Endometrium (tissue), 2 donors: Measurements from ENCODE around the gene FER1L5.
"Not testable (repeated sequence)": the region's sequence is repeated elsewhere in the genome, so short reads cannot be mapped to it uniquely, and the experiment has no call there.

Source experiments
- FAIRE-seq: peaks from 2 replicates; lab custom pipeline; 2012; peaks lifted over from hg19 to GRCh38; lab: Jason Lieb, UNC
- donor health status: control.
- donor health status: control.

Gene FER1L5

DNA sequence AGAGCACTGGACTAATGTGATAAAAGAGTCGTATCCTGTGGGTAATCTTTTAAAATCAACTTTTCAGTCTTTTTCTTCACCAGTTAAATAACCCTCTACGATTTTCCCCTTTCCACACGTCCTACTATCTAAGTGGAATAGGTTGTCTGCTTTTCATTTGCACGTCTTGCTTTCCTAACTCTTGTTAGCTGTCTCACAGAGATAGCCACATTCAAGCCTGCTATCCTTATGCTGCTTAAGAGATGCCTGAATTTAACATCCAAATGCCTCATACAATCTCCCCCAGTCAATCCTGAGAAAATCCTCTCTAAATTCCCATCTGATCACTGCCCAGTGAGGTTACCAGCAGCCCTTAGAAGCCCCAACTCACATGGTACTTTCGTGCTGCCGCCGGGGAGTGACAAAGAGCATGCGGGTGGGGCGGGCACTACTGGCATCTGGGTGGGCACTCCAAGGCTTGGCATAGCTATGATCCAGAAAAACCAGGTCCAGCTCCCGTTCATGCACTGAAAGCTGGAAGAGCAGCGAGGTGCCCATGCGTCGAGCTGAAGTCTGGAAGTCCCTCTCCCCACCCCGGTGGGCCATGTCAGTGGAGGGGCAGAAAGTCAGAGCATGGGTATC, 5.9 kb upstream of the FER1L5 start:
- FAIRE-seq: no peak

DNA sequence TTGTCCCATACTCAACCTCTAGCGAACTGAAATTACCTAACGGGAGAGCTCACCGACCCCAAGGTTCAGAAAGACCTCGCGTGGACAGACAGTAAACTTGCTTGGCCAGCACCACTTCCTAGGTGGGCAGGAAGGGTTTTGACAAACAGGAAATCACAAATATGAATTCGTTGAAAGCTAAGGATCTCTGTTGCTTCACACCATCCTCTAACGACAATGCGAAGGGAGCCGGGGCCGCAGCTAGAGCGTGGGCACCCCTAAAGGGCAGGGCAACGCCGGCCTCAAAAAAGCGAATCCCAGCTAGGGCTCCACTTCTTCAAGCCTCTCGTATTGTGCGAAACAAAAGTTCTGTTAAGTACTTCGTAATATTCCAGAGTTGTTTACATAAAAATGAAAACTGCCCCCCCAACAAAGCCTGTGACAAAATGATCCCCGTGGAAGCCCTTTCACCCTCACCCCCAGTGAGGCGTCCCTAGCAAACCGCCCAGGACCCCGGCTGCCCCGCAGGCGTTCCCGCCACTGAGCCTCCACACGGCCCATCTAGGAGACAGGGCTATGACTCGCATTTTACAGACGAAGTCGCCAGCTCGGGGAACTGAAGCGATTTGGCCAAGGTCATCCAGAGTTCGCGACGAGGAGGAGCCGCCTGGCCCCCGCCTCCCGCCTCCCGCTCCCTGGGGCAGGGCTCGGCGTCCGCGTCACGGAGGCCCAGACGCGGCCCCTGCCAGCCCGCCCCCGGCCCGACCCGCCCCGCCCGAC, 5.0 kb upstream of the FER1L5 start:
- no peak for FAIRE-seq

DNA sequence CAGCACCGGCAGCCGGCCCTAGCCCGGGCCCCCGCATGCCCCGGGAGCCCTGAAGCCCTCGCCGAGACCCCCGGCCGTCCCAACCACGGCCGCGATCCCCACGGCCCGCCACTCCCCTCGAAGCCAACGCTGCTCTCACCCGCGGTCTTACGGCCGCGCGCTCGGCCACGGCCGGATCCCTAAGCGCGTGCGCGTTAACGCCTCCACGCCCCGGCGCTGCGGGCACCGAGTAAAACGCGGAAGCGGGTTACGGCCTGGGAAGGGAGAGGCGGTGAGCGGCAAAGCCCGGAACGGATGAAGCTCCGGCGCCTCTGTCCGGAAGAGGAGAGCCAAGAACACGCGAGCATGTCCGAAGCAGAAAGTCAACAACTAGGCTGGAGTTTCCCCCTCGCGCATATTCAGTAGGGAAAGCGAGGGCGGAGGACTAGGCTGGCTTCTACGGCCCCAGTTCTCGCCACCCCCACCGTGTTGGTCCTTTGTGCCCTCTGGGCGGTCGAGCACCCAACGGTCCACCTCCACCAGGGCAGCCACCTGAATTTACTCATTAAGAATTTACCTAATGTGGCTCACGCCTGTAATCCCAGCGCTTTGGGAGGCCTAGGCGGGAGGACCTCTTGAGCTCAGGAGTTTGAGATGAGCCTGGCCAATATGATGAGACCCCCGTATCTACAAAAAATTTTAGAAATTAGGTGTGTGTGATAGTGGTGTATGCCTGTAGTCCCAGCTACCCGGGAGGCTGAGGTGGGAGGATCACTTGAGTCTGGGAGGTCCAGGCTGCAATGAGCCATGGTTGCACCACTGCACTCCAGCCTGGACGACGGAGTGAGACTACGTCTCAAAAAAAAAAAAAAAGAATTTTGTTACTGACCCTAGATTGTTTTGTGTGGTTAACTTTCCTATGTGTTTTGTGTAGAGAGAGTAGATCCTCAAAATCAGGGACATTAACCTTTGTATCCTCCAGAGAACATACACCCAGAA, 4.1 kb upstream of the FER1L5 start, which contains the start of gene KANSL3:
KANSL3 (minus strand) TSS at position 169 of the 978 bp plus-strand sequence. CDS start 1,177 bp downstream, outside the sequence.
- FAIRE-seq: peak; percentile 82

GRCh38 chr2:96647681-96648080, 5.1 kb downstream of the FER1L5 start:
- FAIRE-seq: no peak

DNA sequence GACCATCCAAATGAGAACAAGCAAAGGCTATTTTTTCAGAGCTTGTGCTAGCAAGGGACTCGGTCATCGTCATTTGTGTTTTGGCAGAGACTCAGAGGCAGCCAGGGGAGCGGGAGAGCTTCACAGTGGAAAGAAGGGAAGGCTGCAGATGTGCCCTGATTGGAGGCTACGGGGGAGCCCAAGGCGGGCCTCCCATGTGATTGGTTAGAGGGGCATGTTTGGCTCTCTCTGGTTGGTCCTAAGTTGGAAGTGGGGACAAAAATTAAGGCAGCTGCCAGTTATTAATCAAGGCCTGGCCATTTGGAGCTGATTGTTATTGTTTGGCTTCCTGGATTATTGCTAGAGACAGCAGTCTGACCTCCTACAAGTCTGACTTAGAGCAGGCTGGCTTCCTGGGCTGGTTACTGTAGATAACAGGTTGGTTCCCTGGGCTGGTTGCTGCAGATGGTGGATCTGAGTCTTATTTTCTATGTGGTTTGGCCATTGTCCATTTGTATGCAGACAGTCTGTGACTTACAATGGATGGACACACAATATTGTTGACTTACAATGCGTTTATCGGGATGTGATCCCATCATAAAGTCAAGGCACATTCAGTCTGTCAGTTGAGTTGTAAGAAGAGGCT, 5.9 kb downstream of the FER1L5 start:
- FAIRE-seq: no peak

- FAIRE-seq: no peak
Observed at GRCh38 chr2:96649342-96649741, 6.8 kb downstream of the FER1L5 start.

DNA sequence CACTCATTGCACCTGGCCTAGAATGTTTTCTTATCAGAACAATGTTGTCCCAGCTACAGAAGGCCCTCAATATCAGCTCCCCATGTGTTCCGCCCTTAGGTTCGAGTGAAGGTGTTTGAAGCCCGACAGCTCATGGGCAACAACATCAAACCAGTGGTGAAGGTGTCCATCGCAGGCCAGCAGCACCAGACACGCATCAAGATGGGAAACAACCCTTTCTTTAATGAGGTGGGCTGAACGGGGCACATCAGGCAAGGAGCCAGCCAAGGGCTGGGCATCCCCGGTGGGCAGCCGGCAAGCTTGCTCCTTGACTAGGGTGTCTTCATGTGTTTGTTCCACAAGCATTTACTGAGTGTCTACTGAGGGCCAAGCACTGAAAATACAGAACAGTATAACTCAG, 9.2 kb downstream of the FER1L5 start:
- FAIRE-seq: no peak

- not testable (repeated sequence) for FAIRE-seq
Observed at GRCh38 chr2:96654791-96655190, 12.2 kb downstream of the FER1L5 start.

DNA sequence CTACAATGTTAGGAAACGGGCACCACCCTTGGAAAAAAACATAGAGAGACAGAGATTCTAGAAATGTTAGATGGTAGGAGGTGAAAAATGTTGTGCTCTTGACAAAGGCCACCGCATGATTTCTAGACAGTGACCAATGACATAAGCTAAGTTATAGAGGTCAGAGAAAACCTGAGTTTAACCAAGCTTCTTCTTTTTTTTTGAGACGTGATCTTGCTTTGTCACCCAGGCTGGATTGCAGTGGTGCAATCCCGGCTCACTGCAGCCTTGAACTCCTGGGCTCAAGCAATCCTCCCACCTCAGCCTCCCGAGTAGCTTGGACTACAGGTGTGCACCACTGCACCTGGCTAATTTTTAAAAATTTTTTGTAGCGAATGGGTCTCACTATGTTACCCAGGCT, 13.0 kb downstream of the FER1L5 start:
- FAIRE-seq: no peak

- FAIRE-seq: no peak
Observed at GRCh38 chr2:96656540-96656939, 14.0 kb downstream of the FER1L5 start.

DNA sequence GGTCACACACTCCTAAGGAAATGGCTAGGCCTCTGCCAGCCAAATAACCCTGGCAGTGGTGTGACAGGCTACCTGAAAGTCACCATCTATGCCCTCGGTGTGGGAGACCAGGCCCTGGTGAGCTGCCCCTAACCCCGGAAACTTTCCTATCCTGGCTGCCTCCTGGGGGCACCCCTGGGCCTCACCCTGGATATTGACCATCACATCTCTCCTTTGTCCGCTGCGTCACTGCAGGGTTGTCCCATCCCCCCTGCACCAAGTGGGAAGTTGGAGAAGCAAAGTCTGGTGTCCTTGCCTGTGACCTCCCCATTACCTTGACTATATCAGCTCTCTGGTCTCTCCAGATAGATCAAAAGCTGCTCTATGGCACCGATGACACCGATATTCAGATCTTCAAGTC, 18.8 kb downstream of the FER1L5 start:
- no peak for FAIRE-seq

DNA sequence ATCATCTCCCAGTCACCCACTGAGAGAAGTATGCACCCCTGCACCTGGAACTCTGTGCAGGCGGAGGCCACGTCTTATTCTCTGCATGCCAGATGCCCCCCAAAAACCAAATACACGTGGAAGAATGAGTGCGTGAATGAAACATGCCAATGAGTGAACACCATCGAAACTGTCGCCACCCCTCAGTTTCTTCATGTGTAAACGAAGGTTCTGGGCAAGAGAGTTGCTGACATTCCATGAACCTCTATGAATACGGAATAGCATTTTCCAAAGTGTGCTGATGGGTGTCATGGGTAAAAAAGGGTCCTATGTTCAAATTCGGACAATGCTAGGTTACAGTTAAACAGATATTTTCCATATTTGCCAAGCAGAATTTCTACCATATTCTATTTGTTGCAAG, 19.8 kb downstream of the FER1L5 start:
- no peak for FAIRE-seq

DNA sequence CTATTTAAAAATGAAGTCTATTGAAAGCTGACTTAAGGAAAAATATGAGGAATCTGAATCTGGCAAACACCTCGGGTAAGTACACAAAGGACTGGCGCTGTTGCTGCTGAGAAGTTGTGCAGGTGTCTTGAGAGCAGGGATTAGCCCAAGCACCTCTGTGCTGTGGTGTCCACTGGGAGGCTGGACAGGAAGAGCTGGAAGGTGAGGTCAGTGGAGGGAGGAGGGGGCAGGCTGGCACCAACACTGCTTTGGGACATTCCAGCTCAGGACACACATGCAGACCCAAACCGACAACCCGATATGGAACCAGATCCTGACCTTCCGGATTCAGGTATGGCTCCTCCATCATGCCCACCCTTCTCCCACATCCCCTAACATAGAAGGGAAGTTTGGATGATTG, 20.6 kb downstream of the FER1L5 start:
- FAIRE-seq: no peak

- FAIRE-seq: no peak
Observed at GRCh38 chr2:96663829-96664228, 21.3 kb downstream of the FER1L5 start.

DNA sequence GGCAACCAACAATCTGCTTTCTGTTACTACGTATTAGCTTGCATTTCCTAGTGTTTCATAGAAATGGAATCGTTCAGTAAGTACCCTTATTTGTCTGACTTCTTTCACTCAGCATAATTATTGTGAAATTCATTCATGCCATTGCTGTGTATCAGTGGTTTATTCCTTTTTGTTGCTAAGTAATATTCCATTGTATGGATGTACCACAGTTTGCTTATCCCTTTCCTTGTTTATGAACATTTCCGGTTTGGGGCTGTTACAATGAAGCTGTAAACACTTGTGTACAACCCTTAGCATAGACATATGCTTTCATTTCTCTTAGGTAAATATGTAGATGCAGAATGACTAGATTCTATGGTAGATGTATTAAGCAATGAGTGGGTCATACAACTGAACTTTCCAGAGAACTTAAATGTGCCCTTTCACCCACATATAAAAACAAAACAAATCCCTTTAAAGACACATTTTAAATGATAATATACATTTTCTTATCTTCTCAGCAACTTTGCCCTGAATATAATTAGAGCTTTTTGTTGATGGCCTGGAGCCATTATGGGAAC, 21.9 kb downstream of the FER1L5 start:
- FAIRE-seq: no peak

GRCh38 chr2:96665083-96665569, 22.6 kb downstream of the FER1L5 start:
- no peak for FAIRE-seq

GRCh38 chr2:96665717-96666116, 23.2 kb downstream of the FER1L5 start:
- FAIRE-seq: not testable (repeated sequence)

DNA sequence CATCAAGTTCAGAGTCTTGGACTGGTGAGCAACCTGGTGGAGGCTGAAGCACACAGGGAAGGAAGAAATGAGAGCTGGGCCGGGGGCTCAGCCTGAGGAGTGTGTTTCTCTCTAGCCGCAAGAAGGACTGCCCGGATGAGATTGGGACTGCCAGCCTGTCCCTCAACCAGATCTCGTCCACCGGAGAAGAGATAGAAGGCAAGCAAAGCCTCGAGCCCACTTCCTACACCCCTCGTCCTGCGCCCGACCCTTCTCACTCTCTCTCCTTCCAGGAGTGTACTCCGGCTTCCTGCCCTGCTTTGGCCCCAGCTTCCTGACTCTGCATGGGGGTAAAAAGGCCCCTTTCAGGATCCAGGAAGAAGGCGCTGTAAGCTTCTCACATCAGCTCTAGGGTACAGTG, 26.2 kb downstream of the FER1L5 start:
- no peak for FAIRE-seq

DNA sequence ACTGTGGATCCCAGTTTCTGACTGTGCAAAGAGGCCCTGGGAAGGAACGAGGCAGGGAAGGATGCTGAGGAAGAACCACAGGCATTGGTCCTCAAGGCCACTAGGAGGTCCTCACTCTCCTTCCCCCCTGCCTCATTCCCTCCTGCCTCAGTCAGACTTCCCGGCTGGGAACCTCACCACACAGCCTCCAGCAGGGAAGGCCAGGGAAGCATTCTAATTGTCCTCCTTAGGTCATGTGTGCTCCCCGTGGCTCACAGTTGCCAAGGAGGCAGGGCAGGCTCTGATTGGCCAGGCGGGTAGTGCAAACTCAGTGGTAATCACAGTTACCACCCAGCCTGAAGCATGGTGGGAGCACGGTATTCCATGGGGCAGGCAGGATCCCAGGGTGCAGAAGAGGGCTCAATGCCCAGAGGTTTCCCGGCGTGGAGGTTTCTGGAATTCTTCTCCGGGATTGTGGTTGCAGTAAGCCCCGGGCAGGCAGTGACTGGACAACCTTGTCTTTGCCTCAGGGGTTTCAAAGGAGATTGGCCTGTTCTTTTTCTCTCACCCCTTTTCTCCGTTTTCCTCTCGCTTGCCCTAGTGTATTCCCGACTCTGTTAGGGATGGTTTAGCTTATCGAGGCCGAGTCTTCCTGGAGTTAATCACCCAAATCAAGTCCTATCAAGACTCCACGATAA, 27.1 kb downstream of the FER1L5 start:
- FAIRE-seq: no peak

DNA sequence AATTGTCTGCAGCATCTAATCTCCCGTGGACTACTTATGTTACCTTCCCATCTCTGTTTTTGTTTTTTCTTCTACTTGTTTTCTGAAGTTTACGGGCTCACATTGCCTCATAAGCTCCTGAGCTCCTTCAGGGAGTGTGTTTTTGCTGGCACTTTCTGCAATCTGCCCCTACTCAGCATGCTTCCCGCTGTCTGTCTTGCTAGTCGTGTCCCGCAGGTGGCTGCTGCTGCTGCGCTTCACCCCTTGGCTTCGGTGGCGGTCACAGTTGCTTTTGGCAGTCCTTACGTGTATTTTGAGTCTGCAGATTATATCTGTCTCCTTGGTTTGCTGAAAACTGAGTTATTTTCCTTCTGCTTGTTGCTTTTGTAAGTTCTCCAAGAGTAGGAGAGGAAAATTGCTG, 37.3 kb downstream of the FER1L5 start:
- FAIRE-seq: no peak

GRCh38 chr2:96680561-96681141, 38.1 kb downstream of the FER1L5 start:
- no peak for FAIRE-seq
